C4-2B (cell line): ENCODE data around the gene MGAT1.

ENCODE experiments used
- ZFX ChIP-seq: fragments of 450-650 bp; IDR thresholded peaks from 2 replicates; pipeline ENCODE4 v1.6.1; 2017
- TF ChIP-seq, protein P1 (sequence below): fragments of 450-650 bp; conservative IDR thresholded peaks from 2 replicates; pipeline ENCODE4 v1.5.1; 2017; ENCODE audit warnings: mild to moderate bottlenecking

DNA sequence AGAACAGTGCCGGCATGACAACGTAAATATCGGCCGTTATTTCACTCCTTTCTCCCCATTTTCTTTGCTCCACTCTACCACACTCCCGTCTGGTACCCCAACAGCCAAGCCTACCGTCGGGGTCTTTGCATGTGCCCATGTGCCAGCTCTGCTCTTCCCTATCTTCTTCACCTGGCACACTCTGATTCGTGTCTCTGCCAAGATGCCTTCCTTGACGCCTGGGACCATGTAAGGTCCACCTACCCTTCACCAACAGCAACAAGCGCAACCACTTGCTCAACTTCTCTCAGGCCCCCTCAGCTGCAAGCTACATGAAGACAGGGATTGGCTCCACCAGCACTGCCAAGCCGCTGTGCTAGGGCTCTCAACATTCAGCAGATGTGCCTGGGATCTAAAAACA, 4.4 kb downstream of the MGAT1 start:
- TF ChIP-seq, protein P1, sequence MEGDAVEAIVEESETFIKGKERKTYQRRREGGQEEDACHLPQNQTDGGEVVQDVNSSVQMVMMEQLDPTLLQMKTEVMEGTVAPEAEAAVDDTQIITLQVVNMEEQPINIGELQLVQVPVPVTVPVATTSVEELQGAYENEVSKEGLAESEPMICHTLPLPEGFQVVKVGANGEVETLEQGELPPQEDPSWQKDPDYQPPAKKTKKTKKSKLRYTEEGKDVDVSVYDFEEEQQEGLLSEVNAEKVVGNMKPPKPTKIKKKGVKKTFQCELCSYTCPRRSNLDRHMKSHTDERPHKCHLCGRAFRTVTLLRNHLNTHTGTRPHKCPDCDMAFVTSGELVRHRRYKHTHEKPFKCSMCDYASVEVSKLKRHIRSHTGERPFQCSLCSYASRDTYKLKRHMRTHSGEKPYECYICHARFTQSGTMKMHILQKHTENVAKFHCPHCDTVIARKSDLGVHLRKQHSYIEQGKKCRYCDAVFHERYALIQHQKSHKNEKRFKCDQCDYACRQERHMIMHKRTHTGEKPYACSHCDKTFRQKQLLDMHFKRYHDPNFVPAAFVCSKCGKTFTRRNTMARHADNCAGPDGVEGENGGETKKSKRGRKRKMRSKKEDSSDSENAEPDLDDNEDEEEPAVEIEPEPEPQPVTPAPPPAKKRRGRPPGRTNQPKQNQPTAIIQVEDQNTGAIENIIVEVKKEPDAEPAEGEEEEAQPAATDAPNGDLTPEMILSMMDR: no peak
- no peak for TF ChIP-seq ZFX
